RPMI7951 (cell line): ENCODE results near the gene AFF2. TPM values are rescaled to one million over a fixed set of nuclear protein-coding genes. Genes with fewer than 3 reads are reported as not detected.

ENCODE experiments used
- DNase-seq: peaks from one replicate; pipeline ENCODE4 v3.0.0-alpha.2; 2012; ENCODE audit warnings: low read depth
- total RNA-seq: library from RNA; depleted of rRNA; stranded (reverse); fragments of >200 nt; shearing (Covaris generic); gene quantifications from 2 replicates; pipeline ENCODE4 v1.2.3, GENCODE V29; 2014

AFF2 gene
- total RNA-seq, 1 experiment from 2014 or later, result 1.7 TPM

GRCh38 chrX:148732743-148733142 is 232.3 kb downstream of the AFF2 start:
- DNase-seq, result no peak

GRCh38 chrX:148741441-148741840 is 241.0 kb downstream of the AFF2 start:
- DNase-seq, result no peak

- peak; percentile 4 for DNase-seq
These were observed 254.7 kb downstream of the AFF2 start for GRCh38 chrX:148755111-148755510.

- no peak for DNase-seq
These were observed 263.5 kb downstream of the AFF2 start for GRCh38 chrX:148763896-148764295.

DNA sequence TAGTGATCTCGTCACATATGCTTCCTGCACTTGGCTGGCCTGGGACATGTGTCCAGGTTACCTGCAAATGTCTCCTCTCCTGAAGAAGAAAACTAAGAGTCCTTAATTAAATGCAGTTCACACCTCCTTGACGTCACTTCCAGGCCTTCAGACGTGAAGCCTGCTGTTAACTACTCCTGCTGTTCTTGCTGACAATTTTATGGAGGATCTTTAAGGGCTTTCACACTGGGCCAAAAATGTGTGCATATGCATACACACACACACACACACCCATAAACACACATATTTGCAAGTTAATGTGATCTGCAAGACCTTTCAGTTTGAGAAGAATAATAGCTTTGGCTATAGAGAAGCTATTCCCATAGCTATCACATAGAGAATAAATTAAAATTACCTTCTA is 267.9 kb downstream of the AFF2 start:
- DNase-seq, result no peak

GRCh38 chrX:148771440-148771839 is 271.0 kb downstream of the AFF2 start:
- peak; percentile 10 for DNase-seq

GRCh38 chrX:148774276-148774675 is 273.9 kb downstream of the AFF2 start:
- no peak for DNase-seq

DNA sequence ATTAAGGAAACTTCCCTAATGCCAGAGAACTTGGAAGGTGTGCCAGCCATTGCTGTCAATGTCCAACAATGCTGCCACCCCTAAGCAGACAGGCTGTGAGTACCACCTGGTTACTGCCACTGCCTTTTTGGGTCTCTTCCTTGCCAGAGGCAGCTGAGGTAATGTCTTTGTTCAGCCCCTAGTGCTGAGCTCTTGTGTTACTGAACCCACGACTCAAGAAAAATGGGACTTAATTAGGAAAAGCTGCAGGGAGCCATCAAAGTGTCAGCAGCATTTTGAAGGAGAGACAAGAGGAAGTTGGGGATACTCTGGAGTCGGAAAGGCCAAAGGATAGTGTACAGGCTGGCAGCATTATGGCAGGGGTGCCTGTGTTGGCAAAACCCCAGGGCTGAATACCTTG is 283.7 kb downstream of the AFF2 start:
- DNase-seq, result no peak

GRCh38 chrX:148784856-148785255 is 284.4 kb downstream of the AFF2 start:
- DNase-seq, result peak; percentile 10

DNA sequence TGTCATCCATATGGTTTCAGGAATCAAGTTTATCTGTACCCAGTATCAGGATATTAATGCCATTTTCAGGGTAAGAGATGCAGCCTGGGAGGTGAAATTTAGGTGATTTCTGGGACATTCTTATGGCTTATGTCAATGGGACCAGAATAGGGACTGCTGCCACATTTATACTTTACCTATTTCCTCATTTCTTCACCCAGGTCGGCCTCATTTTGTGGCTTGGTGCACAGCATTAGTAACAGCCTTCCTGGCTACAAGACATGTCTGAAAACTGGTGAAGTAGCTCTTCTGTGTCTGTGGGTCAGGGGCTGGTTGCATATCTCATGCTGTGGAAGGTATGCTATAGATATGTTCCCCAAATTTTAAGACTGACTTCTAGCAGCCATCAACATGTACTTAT is 284.8 kb downstream of the AFF2 start:
- DNase-seq, result no peak

- no peak for DNase-seq
These were observed 288.0 kb downstream of the AFF2 start for GRCh38 chrX:148788449-148788848.

DNA sequence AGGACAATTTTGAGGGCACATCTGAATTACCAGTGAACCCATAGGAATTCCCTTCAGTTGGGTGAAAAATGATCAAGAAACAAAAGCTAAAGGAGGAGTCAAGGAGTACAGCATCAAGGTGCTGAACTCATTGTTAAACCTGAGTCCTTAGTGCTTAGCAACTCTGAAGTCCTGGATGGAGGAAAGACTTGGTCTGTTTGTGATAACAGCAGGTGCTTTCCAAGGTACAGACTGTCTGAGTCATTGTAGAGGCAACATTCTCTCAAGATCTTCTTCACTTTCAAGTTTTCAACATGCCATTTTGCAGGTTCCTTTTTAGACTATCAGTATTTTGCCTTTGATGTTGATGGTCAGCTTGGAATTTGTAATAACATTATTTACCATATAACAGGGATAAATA is 293.9 kb downstream of the AFF2 start:
- no peak for DNase-seq

DNA sequence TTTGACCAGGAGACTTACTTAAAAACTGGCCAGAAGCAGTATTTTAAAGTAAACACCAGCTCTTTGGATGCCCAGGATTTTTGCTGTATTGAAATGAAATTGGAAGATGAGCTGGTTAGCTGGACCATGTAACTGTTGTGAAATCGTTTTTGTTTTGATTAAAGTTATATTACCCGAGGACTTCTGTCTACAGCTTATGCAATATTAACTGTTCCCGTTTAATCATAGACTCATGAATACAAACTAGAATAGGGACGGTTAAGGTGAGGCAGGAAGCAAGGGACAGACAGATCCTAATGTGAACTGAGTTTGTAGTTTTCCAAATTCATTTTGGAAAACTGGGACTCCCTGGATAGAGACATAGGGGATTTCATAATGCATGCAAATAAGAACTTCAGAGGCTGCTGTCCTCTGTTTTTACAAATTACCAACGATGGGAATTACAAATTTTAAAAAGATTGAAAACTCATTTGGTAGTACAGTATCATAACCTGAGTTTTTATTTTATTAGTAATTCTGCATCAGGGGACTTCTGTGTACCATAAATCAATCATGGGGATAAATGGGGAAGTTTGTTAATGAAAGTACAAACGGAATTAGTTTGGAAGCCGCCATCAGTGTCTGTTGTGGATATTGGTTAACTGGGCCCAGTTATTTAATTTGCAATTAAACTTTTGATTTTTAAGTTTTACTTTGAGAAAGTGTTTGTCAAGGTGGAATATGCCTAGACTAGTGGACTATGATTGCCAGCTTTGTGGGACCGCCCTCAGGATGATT is 304.4 kb downstream of the AFF2 start:
- DNase-seq, result no peak

DNA sequence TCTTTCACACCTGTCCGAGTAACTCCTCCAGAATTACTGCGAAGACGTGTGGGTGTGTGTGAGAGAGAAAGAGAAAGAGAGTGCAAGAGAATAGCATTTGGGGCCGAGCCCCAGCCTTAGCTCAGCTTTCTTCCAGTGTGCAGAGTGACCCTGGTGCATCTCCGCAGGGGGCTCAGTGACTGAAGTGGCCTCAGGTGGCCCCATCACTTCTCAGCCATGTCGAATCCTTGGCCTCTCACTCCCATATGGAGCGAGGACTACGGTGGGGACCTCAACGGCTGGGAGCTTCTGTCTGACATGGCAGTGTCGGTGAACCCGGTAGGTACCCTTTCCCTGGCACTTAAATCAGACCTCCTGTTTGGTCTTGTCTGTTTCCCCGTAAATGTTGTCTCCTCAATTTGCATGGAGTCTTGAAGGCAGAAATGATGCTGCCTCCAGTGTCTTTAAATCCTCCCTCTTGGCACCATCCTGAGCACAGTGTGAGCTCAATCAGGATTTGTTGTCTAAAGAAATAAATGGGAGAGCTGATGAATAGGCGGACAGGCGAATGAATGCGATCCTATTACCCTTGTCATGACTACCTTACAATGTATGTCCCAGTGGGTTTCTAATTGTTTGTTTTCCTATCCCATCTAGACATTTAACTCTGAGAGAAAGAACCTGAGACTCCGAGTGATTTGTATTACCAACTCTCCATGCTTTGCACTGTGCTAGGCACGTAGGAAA is 305.9 kb downstream of the AFF2 start:
- no peak for DNase-seq

GRCh38 chrX:148808833-148809232 is 308.4 kb downstream of the AFF2 start:
- DNase-seq, result no peak

DNA sequence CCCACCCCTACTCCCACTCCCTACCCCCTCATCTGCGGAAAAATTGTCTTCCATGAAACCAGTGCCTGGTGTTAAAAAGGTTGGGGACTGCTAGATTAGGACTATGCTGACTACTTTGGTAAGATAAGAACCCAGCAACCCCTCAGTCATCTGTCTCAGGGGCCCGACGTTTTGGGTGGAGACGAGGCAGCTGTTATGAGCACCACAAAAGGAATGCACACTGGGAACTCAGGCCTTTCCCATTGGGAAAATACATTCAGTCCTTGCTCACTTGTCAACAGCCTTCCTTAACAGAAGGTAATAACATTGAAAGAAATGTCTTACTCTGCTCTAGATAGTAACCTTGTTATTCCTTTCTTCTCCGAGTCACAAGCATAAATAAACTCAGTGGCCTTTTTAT is 310.8 kb downstream of the AFF2 start:
- peak; percentile 24 for DNase-seq

DNA sequence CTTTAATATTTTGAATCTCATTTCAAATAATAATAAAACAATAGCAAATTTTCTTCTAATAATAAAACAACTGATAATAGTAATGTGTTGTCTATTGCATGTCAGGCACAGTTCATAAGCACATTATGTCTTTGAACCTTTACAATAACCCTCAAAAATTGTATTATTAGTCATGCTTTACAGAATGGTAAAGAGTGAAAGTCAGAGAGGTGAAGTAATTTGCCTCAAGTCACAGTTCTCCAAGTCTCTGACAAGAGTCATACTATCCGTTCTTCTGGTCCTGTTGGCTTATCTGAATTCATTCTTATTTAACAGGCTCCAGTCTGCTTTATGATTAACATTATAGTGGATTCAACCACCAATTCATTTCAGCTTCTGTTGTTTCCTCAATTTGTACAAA is 313.0 kb downstream of the AFF2 start:
- no peak for DNase-seq

DNA sequence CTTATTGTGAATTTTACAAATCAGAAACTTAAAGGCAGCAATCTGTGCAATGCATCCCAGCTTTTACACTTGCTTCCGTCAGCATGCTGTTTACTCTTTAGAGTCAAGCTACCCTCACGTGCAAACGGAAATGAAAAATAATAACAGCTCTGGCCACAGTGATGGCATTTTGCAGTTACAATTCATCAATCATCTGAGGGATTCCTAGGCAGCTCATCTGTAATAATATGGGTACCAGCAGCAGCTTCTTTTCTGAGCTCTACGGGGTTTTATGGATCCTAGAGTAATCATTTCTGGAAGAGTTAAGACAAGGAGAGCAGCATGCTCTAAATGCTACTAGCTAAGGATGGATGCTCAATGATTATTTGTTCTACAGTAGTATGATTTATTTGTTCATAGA is 313.6 kb downstream of the AFF2 start:
- no peak for DNase-seq

- DNase-seq, result no peak
These were observed 315.0 kb downstream of the AFF2 start for GRCh38 chrX:148815218-148815961.

DNA sequence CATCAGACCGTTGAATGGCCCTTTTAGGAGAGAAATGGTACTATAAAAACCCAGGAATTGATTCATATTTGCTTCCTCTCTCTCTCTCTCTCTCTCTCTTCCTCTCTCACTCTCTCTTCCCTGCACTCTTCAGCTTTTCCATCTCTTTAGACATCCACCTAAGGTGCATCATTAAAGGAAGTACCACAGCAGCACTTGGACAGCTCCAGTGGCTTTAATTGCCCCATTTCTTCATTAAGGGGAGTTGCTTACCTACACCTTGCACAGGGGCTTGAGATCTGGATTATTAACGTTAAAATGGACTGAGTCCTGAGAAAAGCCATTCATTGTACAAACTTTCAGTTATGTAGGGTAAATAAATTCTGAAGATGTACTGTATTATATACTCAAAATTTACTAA is 323.6 kb downstream of the AFF2 start:
- DNase-seq, result no peak

- no peak for DNase-seq
These were observed 325.3 kb downstream of the AFF2 start for GRCh38 chrX:148825696-148826095.

DNA sequence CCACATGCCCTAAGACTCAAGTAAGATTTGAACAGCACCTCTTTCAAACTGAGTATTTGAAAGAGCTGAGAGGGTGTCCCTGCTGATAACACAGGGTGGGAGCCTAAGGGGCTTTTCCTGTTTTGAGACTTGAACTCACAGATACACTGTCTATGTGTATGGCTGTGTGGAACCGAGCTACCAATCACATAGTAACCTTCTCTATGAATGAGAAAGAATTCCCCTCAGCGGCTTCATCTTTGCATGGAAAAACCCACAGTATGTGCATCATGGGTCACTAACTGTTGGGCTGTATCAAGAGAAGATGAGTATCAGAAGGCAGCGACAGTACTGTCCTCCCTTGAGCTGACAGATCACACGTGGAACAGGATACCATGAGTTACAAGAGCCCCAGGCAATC is 336.3 kb downstream of the AFF2 start:
- DNase-seq, result no peak

DNA sequence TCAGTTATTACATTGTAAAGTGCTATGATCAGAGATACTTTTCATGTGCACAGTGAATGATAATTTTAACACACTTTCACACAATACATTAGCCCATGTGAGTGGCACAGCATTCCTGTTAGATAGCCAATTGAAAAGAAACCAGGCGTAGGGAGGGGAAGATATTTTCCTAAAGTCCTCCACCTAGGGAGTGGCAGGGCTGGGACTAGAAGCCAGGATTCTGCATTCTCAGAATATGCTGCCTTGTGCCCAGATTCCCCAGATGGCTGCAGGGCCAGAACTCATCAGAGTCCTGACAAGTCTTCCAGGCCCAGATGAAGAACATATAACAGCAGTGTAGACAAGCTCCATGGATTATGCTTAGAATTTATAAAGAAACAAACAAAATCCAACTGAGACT is 350.2 kb downstream of the AFF2 start:
- DNase-seq, result no peak
